GM03348 (cell line): ENCODE measurements around the gene POU2F1.

Experiments
- DNase-seq: peaks from one replicate; pipeline ENCODE4 v3.0.0; 2012; ENCODE audit warnings: low spot score

POU2F1 gene

GRCh38 chr1:167442854-167443565 lies 222.3 kb downstream of the POU2F1 start:
- DNase-seq = no peak

DNA sequence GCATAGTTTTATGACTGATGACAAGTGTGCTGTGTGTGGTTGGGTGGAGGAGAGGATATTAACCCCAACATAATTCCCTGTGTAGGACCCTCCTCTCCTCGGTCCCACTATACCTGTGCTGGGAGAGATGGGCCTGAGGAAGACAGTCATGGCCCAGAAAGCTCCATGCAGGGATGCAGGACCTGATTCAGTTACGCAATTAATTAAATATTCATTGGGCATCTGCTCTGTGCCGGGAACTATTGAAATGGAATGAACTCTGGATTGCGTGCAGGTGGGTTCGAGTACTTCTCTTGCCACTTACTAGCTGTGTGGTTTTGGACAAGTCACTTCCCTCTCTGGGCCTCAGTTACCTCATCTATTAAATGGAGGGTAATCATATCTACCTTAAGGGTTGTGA lies 223.1 kb downstream of the POU2F1 start:
- DNase-seq = no peak

DNA sequence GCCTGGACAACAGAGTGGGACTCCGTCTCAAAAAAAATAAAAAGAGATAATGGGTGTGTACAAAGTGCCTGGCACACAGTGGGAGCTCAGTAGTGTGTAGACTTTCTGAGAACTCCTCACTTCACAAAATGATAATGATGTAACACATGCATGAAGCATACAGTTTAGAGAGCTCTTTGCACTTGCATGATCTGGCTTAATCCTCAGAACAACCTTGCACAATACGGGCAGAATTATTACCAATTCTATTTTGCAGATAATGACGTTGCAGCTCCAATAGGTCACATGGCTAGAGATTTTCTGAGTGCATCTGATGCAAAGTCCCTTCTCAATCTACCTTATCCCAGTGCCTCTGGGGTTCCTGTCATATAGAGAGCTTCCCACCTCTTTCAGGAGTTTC lies 226.3 kb downstream of the POU2F1 start:
- DNase-seq = no peak

- DNase-seq = no peak
These were observed 226.9 kb downstream of the POU2F1 start for GRCh38 chr1:167447521-167448136.

- DNase-seq = no peak
These were observed 230.2 kb downstream of the POU2F1 start for GRCh38 chr1:167450843-167451242.

DNA sequence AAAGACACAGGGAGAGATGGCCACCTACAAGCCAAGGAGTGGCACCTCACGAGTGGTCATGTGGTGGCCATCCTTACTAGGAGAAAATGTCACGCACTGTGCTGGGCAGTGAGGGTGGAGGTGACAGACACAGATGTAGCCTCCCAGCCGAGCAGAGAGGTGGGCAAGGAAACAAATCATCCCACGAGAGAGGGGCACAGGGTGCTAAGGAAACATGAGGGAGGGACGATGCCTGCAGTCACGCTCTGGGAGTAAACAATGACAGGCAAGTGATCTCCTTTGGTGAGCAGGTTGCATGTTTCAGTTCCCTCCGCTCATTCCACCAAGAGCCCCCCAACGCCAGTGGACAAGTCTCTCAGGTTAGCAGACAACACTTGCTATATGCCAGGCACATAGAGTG lies 231.8 kb downstream of the POU2F1 start:
- DNase-seq = no peak

GRCh38 chr1:167453123-167453522 lies 232.4 kb downstream of the POU2F1 start:
- DNase-seq = no peak

- DNase-seq = no peak
These were observed 233.7 kb downstream of the POU2F1 start for GRCh38 chr1:167454304-167454893.

DNA sequence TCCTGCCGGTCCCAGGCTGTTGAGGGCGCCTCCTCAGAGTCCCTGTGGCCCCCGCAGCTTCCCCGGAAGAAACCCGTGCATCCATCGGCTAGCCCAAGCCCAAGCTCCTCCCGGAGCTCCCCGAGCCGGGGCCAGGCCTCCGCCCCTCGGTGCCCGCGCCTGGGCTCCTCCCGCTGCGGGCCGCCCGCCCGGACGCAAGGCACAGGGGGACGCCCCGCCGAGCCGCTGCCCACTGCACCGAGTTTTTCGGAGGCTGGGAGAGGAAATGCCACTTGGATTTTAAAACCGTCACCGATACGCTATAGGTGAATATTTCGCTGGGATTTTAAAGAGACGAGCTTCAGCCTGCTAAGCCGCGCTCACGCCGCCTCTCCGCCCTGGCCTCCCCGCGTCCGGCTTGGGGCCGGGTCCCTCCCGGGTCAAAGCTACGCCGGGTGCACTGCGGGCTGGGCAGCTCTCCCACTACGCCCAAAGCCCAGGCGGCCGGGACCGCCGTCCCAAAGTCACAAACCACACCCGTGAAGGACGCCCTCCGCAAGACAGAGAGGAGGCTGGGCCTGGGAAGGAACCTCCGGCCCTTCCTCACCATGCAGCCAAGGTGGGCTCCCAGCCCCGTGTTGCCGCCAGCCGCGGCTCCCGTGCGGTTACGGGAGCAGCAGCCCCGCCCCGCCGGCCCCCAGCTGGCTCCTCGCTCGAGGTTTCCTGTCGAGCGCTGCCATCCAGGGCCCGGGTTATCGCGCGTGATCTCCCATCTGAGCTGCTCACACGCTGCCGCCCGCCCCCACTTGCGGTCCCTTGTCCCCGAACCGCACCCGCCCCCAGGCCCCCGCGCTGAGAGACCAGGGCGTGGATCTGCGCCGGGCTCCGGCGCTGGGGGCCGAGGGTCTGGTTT lies 234.5 kb downstream of the POU2F1 start:
- DNase-seq = peak; percentile 84

GRCh38 chr1:167455786-167456446 lies 235.2 kb downstream of the POU2F1 start:
- DNase-seq = peak; percentile 50

- DNase-seq = no peak
These were observed 235.8 kb downstream of the POU2F1 start for GRCh38 chr1:167456524-167456923.

GRCh38 chr1:167456926-167457325 lies 236.2 kb downstream of the POU2F1 start:
- DNase-seq = no peak

- no peak for DNase-seq
These were observed 237.4 kb downstream of the POU2F1 start for GRCh38 chr1:167457936-167458584.

GRCh38 chr1:167460836-167461235 lies 240.2 kb downstream of the POU2F1 start:
- no peak for DNase-seq

DNA sequence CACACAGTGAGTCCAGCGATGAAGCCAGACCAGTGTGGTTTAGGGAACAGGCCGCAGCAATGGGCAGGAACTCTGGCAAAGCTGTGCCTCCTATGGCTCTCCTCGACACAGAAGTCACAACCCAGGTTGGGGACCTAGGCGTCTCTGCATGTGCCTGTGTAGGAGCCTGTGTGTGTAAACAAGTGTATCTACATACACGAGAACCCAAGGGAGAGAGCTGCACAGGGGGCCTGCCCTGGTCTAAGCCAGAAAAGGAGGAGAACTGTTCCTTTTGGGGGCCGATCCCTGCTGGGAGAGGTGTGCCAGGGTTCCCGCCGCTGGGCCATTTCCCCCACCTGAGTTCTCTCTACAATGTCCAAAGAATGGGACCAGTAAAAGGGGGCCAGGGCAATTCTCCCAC lies 241.7 kb downstream of the POU2F1 start:
- DNase-seq = no peak

DNA sequence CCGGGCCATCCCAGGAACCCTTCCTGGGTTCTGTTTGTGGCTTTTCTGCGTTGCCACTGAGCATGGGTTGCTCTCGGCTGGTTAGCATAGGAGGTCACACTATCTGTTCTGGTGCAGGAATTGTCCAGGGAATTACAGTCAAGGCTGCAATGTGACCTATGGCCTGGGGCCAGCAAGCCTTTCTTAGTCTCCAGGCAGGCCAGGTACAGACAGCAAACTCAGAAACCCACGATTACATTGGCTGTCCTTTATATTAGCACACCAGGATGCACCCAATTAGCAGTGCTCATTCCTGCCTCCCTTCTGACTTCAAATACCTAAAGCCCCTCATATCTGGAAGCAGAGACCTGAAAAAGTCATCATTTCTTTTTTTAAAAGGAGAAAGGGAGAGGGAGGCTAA lies 242.4 kb downstream of the POU2F1 start:
- DNase-seq = no peak

- no peak for DNase-seq
These were observed 243.3 kb downstream of the POU2F1 start for GRCh38 chr1:167463875-167464575.

DNA sequence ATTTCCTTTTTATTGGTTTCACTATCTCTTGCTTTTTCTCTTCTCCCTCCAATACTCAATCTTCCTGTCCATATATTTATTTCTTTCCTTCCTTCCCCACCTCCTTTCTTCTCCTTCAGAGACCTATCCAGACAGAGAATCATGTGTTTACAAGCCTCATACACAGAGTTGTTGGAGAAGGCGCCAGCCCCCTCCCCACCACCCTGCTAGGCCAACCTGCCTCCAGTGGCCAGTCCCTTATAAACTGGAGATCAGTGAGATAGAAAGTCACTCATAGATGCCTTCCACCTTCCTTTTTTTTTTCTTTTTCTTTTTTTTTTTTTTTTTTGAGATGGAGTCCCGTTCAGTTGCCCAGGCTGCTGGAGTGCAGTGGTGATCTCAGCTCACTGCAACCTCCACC lies 244.3 kb downstream of the POU2F1 start:
- no peak for DNase-seq

DNA sequence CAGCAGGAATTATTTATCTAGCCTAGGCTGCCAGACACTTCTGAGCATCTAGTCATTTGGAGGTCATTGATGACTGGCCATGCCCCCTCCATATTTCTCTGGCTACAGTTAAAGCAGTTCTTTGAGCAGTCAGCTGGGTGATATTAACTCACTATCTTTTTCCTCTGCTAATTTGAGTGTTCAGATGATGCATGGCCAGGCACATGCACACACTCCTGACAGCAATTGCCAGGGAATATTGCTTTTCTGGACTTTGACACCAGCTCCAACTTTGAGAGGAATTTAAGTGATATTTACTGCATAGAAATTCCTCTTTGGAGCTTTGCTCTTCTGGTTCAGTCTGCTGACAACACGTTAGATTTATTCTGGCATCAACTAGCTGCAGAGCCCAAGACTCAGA lies 245.1 kb downstream of the POU2F1 start:
- no peak for DNase-seq

- DNase-seq = no peak
These were observed 246.5 kb downstream of the POU2F1 start for GRCh38 chr1:167467126-167467710.
